Endothelial cell of umbilical vein (primary cell): Measurements from ENCODE around the gene ARHGEF39. TPM values are rescaled to one million over a fixed set of nuclear protein-coding genes. Genes with fewer than 3 reads are reported as not detected.

ENCODE experiments used
- BruUV-seq: library from RNA; stranded (reverse); fragments of 400-500 nt; replicated peaks from 2 replicates; lab custom pipeline; 2021; lab: Mats Ljungman, UMichigan
- CTCF ChIA-PET: fragments of 300-600, 350-600 bp; sonication (Branson Sonifier 250); formaldehyde crosslinking; loops from one replicate; lab custom pipeline; 2021; ENCODE audit warnings: antibody characterized with exemption, inconsistent platforms; lab: Charles Lee
- POLR2A ChIA-PET: fragments of 300-600, 350-600 bp; sonication (Branson Sonifier 250); formaldehyde crosslinking; loops from one replicate; lab custom pipeline; 2021; ENCODE audit warnings: antibody characterized with exemption, inconsistent platforms; lab: Charles Lee
- DNase-seq: peaks from one replicate; pipeline ENCODE4 v3.0.0-alpha.2; 2011; ENCODE audit warnings: low read depth, low spot score
- FAIRE-seq: peaks from 2 replicates; lab custom pipeline; 2011; peaks lifted over from hg19 to GRCh38; lab: Jason Lieb, UNC
- H2AFZ ChIP-seq: 2 replicates; pipeline ENCODE4 v1.6.0; 2012; ENCODE audit warnings: low read depth, low read length, control low read depth, inconsistent platforms
- H3K27ac ChIP-seq: 2 replicates; pipeline ENCODE4 v1.5.1; 2011; ENCODE audit warnings: low read depth, mild to moderate bottlenecking, control low read depth, low read length, moderate library complexity; ENCODE audit not compliant: insufficient read depth
- H3K27me3 ChIP-seq, 2 experiments: 2 replicates each; pipeline versions ENCODE4 v1.6.0 to v1.6.1; 2011; ENCODE audit warnings: low read length in 2 of 2, mixed read lengths in 1 of 2; ENCODE audit not compliant: control insufficient read depth in 2 of 2, insufficient read depth in 2 of 2
- H3K36me3 ChIP-seq, 2 experiments: 2 replicates in 1 of 2; 3 replicates in 1 of 2; pipeline ENCODE4 v1.5.1; 2011; ENCODE audit warnings: low read length in 2 of 2, mild to moderate bottlenecking in 1 of 2, moderate library complexity in 1 of 2; ENCODE audit not compliant: control insufficient read depth in 2 of 2, insufficient read depth in 2 of 2; ENCODE audit errors: extremely low read depth in 1 of 2
- H3K4me1 ChIP-seq: 3 replicates; pipeline ENCODE4 v1.5.1; 2011; ENCODE audit warnings: mild to moderate bottlenecking, low read length; ENCODE audit not compliant: control insufficient read depth, insufficient read depth; ENCODE audit errors: extremely low read depth
- H3K4me2 ChIP-seq: 2 replicates; pipeline ENCODE4 v1.6.1; 2011; ENCODE audit warnings: low read length, control low read depth, mixed read lengths; ENCODE audit not compliant: insufficient read depth
- H3K4me3 ChIP-seq, 3 experiments: fragments of 200-600 bp in 1 of 3; sonication (generic), shearing (Covaris generic) in 1 of 3; replicated peaks in 1 of 3; 2 replicates each; pipeline ENCODE4 v1.5.1; 2011 to 2016; ENCODE audit warnings: control low read depth in 3 of 3, low read length in 3 of 3, mild to moderate bottlenecking in 2 of 3, inconsistent platforms in 1 of 3, low read depth in 1 of 3, moderate library complexity in 1 of 3; ENCODE audit not compliant: insufficient read depth in 1 of 3
- H3K79me2 ChIP-seq: 2 replicates; pipeline ENCODE4 v1.6.0; 2012; ENCODE audit warnings: low read length, inconsistent platforms; ENCODE audit not compliant: control insufficient read depth, insufficient read depth
- H3K9ac ChIP-seq: replicated peaks from 2 replicates; pipeline ENCODE3; 2011; ENCODE audit warnings: low read length, control low read depth; ENCODE audit not compliant: insufficient read depth; ENCODE audit errors: extremely low read depth
- H3K9me1 ChIP-seq: replicated peaks from 3 replicates; pipeline ENCODE4 v1.6.0; 2011; ENCODE audit warnings: mild to moderate bottlenecking, low read length; ENCODE audit not compliant: control insufficient read depth, insufficient read depth; ENCODE audit errors: extremely low read depth
- H3K9me3 ChIP-seq: replicated peaks from 2 replicates; pipeline ENCODE4 v1.5.1; 2012; ENCODE audit warnings: low read length, inconsistent platforms; ENCODE audit not compliant: control insufficient read depth, insufficient read depth
- H4K20me1 ChIP-seq: replicated peaks from 2 replicates; pipeline ENCODE3; 2011; ENCODE audit warnings: mild to moderate bottlenecking, low read length; ENCODE audit not compliant: control insufficient read depth, insufficient read depth; ENCODE audit errors: extremely low read depth
- CTCF ChIP-seq, 2 donors: IDR thresholded peaks; 1 replicate in 1 of 2; 2 replicates in 1 of 2; pipeline ENCODE4 v1.5.1; 2011; ENCODE audit warnings: low read length in 2 of 2, mild to moderate bottlenecking in 2 of 2, moderate library complexity in 2 of 2, control low read depth in 1 of 2, inconsistent platforms in 1 of 2, low read depth in 1 of 2; ENCODE audit not compliant: insufficient read depth in 1 of 2; ENCODE audit errors: extremely low read depth in 1 of 2
- EZH2 ChIP-seq: IDR thresholded peaks from 2 replicates; pipeline ENCODE4 v1.6.1; 2012; ENCODE audit warnings: borderline replicate concordance, low read depth, mild to moderate bottlenecking, moderate library complexity, low read length, inconsistent platforms; ENCODE audit not compliant: severe bottlenecking
- FOS ChIP-seq: IDR thresholded peaks from 2 replicates; pipeline ENCODE4 v1.6.1; 2011; ENCODE audit warnings: mild to moderate bottlenecking, low read length, moderate library complexity, borderline replicate concordance; ENCODE audit not compliant: insufficient read depth
- GATA2 ChIP-seq: IDR thresholded peaks from 2 replicates; pipeline ENCODE4 v1.7.0; 2011; ENCODE audit warnings: low read depth, mild to moderate bottlenecking, moderate library complexity, mixed read lengths, low read length; ENCODE audit not compliant: insufficient read length, insufficient read depth
- JUN ChIP-seq: IDR thresholded peaks from 2 replicates; pipeline ENCODE4 v1.6.1; 2011; ENCODE audit warnings: borderline replicate concordance, low read depth; ENCODE audit not compliant: insufficient read length, insufficient read depth
- dilution Hi-C: fragments of 300-500 bp; cut with MboI; formaldehyde crosslinking; loops from one replicate; pipeline ENCODE4 v1.15.0; 2019; ENCODE audit warnings: low sequenced_read_pairs; ENCODE audit not compliant: extremely low pct_ligation_motif_present
- intact Hi-C: fragments of 100-400 bp; cut with micrococcal nuclease; formaldehyde crosslinking; loops from one replicate; pipeline ENCODE4 v1.10.0; 2022
- polyA plus RNA-seq, 4 experiments: library from polyadenylated mRNA; depleted of rRNA in 3 of 4; stranded (reverse) in 3 of 4; unstranded in 1 of 4; fragments of >200 nt; gene quantifications; 2 replicates each; pipeline versions ENCODE4 v1.2.1 to v1.2.3, GENCODE V29; 2011 to 2012; ENCODE audit warnings: missing spikeins in 1 of 4
- total RNA-seq: library from RNA; stranded (reverse); gene quantifications from 2 replicates; pipeline ENCODE4 v1.2.3, GENCODE V29; 2021
- TF ChIP-seq, protein P1 (sequence below): IDR thresholded peaks from 2 replicates; pipeline ENCODE4 v1.6.1; 2011; ENCODE audit not compliant: insufficient read depth, insufficient read length

The ARHGEF39 gene
- total and polyA plus RNA-seq, 2 donors (not counting 3 experiments of a cell fraction or from before 2014, with no cell fraction given): 4.7 to 6.5 TPM

DNA sequence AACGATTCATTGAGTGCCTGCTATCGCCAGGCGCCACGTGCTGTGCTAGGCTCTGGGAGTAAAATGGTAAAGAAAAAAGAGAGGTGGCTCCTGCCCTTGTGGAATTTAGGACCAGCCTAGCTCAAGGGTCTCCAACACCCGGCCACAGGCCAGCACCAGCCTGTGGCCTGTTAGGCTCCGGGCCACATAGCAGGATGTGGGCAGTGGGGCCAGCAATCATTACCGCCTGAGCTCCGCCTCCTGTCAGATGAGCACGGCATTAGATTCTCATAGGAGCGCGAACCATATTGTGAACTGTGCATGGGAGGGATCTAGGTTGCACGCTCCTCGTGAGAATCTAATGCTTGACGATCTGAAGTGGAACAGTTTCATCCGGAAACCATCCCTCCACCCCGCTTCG lies 8.6 kb downstream of the ARHGEF39 start:
- H3K9ac ChIP-seq: no peak overlapping the region
- BruUV-seq: no TSS peak
- H3K79me2 ChIP-seq: peaks cover 4% of the 10 kb centered on the region
- peaks cover 0 to 8% of the 10 kb centered on the region in 2 experiments for H3K36me3 ChIP-seq
- ChIA-PET CTCF (interaction anchor here (1.2 to 10.0 kb wide), 4 partner anchors 10 to 45 kb away, joined by 3 to 227 read pairs (median 16); partner anchors contain the start of gene TPM2), POLR2A (no interaction called here)
- no peak for FAIRE-seq
- H3K9me3 ChIP-seq: no peaks in the 10 kb centered on the region
- DNase-seq: no peak
- no peak overlapping the region for H3K4me2 ChIP-seq
- no peak for TF ChIP-seq GATA2
- no peak for TF ChIP-seq JUN
- TF ChIP-seq, protein P1, sequence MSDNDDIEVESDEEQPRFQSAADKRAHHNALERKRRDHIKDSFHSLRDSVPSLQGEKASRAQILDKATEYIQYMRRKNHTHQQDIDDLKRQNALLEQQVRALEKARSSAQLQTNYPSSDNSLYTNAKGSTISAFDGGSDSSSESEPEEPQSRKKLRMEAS: no peak
- no peak for TF ChIP-seq FOS
- no peak for TF ChIP-seq EZH2
- no peak for TF ChIP-seq CTCF (IDR thresholded peaks at IDR 0.05; ENCODE audit: extremely low read depth in 1 of 2, insufficient read depth in 1 of 2, low read depth in 1 of 2, low read length in 2 of 2)
- H3K27ac ChIP-seq: no peak overlapping the region
- dilution Hi-C loops: no loop called here
- H3K27me3 ChIP-seq: no peaks in the 10 kb centered on the region
- H3K9me1 ChIP-seq: no peaks in the 10 kb centered on the region
- H3K4me3 ChIP-seq: no peak overlapping the region
- no peaks in the 10 kb centered on the region for H4K20me1 ChIP-seq
- peaks cover 9% of the 10 kb centered on the region for H3K4me1 ChIP-seq
- no peak overlapping the region for H2AFZ ChIP-seq
- intact Hi-C loops: loop anchor here (5.0 kb wide), 2 partner anchors 164 to 251 kb away; partner anchors contain the start of genes HRCT1, RUSC2 and SPAAR
